Mammary epithelial cell (primary cell): ENCODE data around the gene AMPD2.

Experiments
- EZH2 ChIP-seq: IDR thresholded peaks from 2 replicates; pipeline ENCODE4 v1.6.1; 2012; ENCODE audit warnings: low read length, inconsistent platforms, borderline replicate concordance
- TF ChIP-seq, protein P1 (sequence below), 2 donors: IDR thresholded peaks in 1 of 2; conservative IDR thresholded peaks in 1 of 2; 2 replicates each; pipeline ENCODE4 v1.5.1; 2011 to 2012; ENCODE audit warnings: inconsistent platforms in 2 of 2, low read length in 2 of 2, mild to moderate bottlenecking in 2 of 2, control low read depth in 1 of 2, low read depth in 1 of 2; ENCODE audit not compliant: insufficient read depth in 1 of 2; ENCODE audit errors: extremely low read depth in 1 of 2

DNA sequence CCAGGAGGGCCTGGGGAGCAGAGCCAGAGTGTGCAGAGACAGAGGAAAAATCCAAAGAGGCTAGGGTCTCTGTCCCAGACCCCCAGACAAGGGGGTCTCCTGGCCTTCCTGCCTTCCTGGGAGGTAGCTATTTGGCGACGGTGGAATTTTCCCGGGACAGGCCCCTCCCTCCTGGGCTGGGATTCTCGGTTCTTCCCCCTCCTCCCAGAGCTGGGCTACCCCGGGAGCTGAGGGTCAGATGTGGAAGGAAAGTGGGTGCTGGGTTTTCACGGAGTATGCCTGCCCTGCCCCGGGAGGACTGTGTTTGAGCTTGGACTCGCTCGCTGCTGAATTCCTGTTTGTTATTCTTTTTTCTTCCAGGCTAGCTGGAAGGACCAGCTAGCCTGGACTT, 759 bp downstream of the AMPD2 start:
- TF ChIP-seq, protein P1, sequence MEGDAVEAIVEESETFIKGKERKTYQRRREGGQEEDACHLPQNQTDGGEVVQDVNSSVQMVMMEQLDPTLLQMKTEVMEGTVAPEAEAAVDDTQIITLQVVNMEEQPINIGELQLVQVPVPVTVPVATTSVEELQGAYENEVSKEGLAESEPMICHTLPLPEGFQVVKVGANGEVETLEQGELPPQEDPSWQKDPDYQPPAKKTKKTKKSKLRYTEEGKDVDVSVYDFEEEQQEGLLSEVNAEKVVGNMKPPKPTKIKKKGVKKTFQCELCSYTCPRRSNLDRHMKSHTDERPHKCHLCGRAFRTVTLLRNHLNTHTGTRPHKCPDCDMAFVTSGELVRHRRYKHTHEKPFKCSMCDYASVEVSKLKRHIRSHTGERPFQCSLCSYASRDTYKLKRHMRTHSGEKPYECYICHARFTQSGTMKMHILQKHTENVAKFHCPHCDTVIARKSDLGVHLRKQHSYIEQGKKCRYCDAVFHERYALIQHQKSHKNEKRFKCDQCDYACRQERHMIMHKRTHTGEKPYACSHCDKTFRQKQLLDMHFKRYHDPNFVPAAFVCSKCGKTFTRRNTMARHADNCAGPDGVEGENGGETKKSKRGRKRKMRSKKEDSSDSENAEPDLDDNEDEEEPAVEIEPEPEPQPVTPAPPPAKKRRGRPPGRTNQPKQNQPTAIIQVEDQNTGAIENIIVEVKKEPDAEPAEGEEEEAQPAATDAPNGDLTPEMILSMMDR (conservative IDR thresholded peaks at IDR 0.05 in 1 of 2, IDR thresholded peaks at IDR 0.05 in 1 of 2; ENCODE audit: extremely low read depth in 1 of 2, insufficient read depth in 1 of 2, low read depth in 1 of 2, low read length in 2 of 2) = no peak
- no peak for TF ChIP-seq EZH2
